Activated B cell treated with CpG ODN at 0.5 μM for 24 hours (primary cell): Measurements from ENCODE around the gene NOG. TPM values are rescaled to one million over a fixed set of nuclear protein-coding genes. Genes with fewer than 3 reads are reported as not detected.

Experiments
- ATAC-seq: fragments of 200-7000 bp; cut with Tn5 transposase; one replicate; pipeline ENCODE4 v1.10.0; 2021; ENCODE audit warnings: low read depth, mild to moderate bottlenecking, moderate library complexity
- CTCF ChIA-PET: fragments of 350-600 bp; sonication (Branson Sonifier 250); formaldehyde crosslinking; loops from one replicate; lab custom pipeline; 2021; ENCODE audit warnings: antibody characterized with exemption; lab: Charles Lee
- POLR2A ChIA-PET: fragments of 350-600 bp; sonication (Branson Sonifier 250); formaldehyde crosslinking; loops from one replicate; lab custom pipeline; 2021; ENCODE audit warnings: antibody characterized with exemption; lab: Charles Lee
- DNase-seq: peaks from one replicate; pipeline ENCODE4 v3.0.0; 2022
- H3K27ac Mint-ChIP-seq: one replicate; pipeline ENCODE4 v1.8.0; 2020; ENCODE audit warnings: mixed read lengths
- H3K27me3 Mint-ChIP-seq: one replicate; pipeline ENCODE4 v1.8.0; 2021; ENCODE audit warnings: mixed read lengths
- H3K36me3 Mint-ChIP-seq: one replicate; pipeline ENCODE4 v1.8.0; 2021; ENCODE audit warnings: low read depth, mixed read lengths
- H3K4me1 Mint-ChIP-seq: one replicate; pipeline ENCODE4 v1.8.0; 2021; ENCODE audit warnings: mixed read lengths
- H3K4me3 Mint-ChIP-seq: one replicate; pipeline ENCODE4 v1.8.0; 2020; ENCODE audit warnings: mild to moderate bottlenecking, mixed read lengths
- H3K9me3 Mint-ChIP-seq: one replicate; pipeline ENCODE4 v1.8.0; 2020; ENCODE audit warnings: mixed read lengths
- intact Hi-C: fragments of 100-400 bp; cut with micrococcal nuclease; formaldehyde crosslinking; loops from one replicate; pipeline ENCODE4 v1.15.1; 2024
- total RNA-seq: library from RNA; stranded (reverse); gene quantifications from 2 replicates; pipeline ENCODE4 v1.2.3, GENCODE V29; 2022
- TF ChIP-seq, protein P1 (sequence below): fragments of 200-600 bp; IDR thresholded peaks from one replicate; pipeline ENCODE4 v1.8.0; 2022; ENCODE audit warnings: antibody characterized with exemption, mild to moderate bottlenecking

Gene NOG
- total RNA-seq, 1 donor from 2014 or later: not detected

DNA sequence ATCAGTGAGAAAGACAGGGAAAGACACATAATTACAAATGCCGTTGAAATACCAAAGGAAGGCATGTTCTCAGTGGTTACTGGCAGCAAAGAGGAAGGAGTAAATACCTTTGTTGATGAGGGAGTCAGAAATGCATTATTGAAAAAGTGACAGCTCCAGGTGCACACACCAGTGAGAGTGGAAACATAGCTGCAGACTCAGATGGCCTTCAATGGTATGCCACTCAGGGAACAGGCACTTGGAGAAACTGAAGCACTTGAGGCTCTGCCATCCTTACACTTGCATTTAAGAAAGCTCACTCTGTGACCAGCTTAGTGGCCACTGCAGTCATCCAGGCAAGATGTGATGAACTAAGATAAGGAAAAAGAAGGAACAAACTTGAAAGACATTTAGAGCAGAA lies 29.9 kb downstream of the NOG start:
- CTCF ChIA-PET: interaction anchor here (1.2 kb wide), 1 partner anchor 92 kb away, joined by 3 read pairs; no protein-coding TSS in a partner anchor
- Mint-ChIP-seq H3K9me3 (no peaks in the 10 kb centered on the region), H3K4me3 (no peak overlapping the region), H3K4me1 (no peaks in the 10 kb centered on the region), H3K36me3 (no peaks in the 10 kb centered on the region), H3K27ac (no peak overlapping the region), H3K27me3 (peaks cover 6% of the 10 kb centered on the region)
- POLR2A ChIA-PET: no interaction called here
- DNase-seq: no peak
- intact Hi-C loops: no loop called here
- TF ChIP-seq, protein P1, sequence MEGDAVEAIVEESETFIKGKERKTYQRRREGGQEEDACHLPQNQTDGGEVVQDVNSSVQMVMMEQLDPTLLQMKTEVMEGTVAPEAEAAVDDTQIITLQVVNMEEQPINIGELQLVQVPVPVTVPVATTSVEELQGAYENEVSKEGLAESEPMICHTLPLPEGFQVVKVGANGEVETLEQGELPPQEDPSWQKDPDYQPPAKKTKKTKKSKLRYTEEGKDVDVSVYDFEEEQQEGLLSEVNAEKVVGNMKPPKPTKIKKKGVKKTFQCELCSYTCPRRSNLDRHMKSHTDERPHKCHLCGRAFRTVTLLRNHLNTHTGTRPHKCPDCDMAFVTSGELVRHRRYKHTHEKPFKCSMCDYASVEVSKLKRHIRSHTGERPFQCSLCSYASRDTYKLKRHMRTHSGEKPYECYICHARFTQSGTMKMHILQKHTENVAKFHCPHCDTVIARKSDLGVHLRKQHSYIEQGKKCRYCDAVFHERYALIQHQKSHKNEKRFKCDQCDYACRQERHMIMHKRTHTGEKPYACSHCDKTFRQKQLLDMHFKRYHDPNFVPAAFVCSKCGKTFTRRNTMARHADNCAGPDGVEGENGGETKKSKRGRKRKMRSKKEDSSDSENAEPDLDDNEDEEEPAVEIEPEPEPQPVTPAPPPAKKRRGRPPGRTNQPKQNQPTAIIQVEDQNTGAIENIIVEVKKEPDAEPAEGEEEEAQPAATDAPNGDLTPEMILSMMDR: no peak
- no peak for ATAC-seq

DNA sequence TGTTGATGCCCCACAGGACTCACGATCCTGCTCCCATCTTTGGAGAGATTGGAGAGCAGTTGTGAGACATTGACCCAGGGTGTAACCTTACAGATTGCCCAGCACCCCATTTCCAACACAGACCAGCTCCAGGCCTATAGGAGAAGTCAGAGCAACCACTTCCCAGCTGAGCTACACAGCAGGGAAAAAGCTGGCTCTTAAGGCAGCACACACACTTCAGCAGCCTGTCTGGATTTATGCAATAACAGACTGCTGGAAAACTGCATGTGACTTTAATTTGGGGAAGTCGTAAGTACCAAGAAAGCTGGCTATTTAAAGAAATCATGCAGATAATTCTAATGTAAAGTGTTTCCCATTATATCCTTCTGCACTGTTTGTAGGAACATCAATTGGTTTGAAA lies 30.8 kb downstream of the NOG start:
- intact Hi-C loops: no loop called here
- POLR2A ChIA-PET: no interaction called here
- CTCF ChIA-PET: interaction anchor here (1.2 kb wide), 1 partner anchor 92 kb away, joined by 3 read pairs; no protein-coding TSS in a partner anchor
- Mint-ChIP-seq H3K36me3 (no peaks in the 10 kb centered on the region), H3K4me3 (no peak overlapping the region), H3K4me1 (no peaks in the 10 kb centered on the region), H3K9me3 (no peaks in the 10 kb centered on the region), H3K27me3 (peaks cover 6% of the 10 kb centered on the region), H3K27ac (no peak overlapping the region)
- TF ChIP-seq, protein P1: no peak
- ATAC-seq (no peak), DNase-seq (no peak)

DNA sequence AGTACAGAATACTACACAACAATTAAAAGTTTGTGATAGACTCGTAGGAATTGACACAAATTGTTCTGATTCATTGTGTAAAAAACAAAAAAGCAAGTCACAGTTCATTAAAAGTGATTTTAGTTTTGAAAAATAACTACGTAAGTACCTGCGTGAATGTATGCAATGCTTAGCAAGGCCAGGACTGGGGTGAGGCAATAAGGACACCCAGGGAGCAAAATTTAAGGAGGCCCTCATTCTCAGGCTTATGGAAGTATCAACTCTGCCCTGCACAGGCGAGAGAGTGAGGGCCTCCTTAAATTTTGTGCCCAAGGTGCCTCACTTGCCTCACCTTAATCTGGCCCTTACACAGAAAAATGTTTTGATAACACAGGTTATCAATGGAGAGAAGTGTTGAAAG lies 31.4 kb downstream of the NOG start:
- Mint-ChIP-seq H3K4me3 (no peak overlapping the region), H3K4me1 (no peaks in the 10 kb centered on the region), H3K36me3 (no peaks in the 10 kb centered on the region), H3K9me3 (no peaks in the 10 kb centered on the region), H3K27me3 (peaks cover 6% of the 10 kb centered on the region), H3K27ac (no peak overlapping the region)
- DNase-seq: no peak
- TF ChIP-seq, protein P1: no peak
- no peak for ATAC-seq
- intact Hi-C loops: no loop called here
- ChIA-PET POLR2A (no interaction called here), CTCF (no interaction called here)

DNA sequence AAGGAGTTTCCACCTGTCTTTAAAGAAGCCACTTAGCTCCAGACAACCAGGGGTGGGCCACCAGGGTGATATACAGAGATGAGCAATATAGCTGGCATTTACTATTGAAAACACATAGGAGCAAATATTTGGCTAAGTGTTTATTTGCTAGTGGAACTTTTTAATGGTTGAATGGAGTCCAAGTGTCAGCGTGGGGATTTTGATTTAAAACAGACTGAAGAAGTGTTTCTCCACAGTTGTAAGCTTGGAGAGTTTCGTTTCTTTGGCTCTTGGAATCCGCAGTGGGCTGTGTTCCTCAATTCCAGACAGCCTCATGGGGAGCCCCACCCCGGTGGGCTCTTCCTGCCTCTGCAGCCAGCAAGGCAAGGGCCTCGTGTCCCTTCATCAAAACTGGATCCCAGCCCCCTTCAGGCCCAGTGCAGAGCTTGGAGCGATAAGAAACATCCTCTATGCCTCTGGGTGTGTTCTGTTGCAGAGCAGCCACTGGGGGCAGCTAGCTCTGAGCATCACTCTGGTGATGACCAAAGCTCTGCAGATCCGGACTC lies 36.1 kb downstream of the NOG start:
- POLR2A ChIA-PET: no interaction called here
- CTCF ChIA-PET: no interaction called here
- Mint-ChIP-seq H3K27me3 (peaks cover 7% of the 10 kb centered on the region), H3K4me1 (no peaks in the 10 kb centered on the region), H3K27ac (no peak overlapping the region), H3K36me3 (no peaks in the 10 kb centered on the region), H3K4me3 (no peak overlapping the region), H3K9me3 (no peaks in the 10 kb centered on the region)
- ATAC-seq (no peak), DNase-seq (no peak)
- TF ChIP-seq, protein P1: no peak
- intact Hi-C loops: no loop called here

DNA sequence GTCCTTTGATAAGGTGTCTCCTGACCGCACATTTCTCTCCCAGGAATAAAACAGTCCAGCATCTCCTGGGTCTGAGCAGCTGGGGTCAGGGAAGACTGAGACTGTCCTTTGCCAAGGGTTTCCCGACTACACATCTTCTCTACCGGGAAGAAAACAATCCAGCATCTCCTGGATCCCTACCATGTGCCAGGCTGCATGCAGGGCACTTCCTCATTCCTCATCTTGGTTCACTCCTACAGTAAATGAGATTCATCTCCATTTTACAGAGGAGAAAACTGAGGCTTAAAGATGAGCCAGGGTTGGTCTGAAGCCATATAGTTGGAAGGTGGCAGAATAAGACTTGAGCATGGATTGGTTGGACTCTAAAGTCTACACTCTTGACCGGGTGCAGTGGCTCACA lies 36.7 kb downstream of the NOG start:
- ATAC-seq (no peak), DNase-seq (no peak)
- Mint-ChIP-seq H3K9me3 (no peaks in the 10 kb centered on the region), H3K27ac (no peak overlapping the region), H3K36me3 (no peaks in the 10 kb centered on the region), H3K4me3 (no peak overlapping the region), H3K4me1 (no peaks in the 10 kb centered on the region), H3K27me3 (peaks cover 7% of the 10 kb centered on the region)
- intact Hi-C loops: no loop called here
- TF ChIP-seq, protein P1: no peak
- ChIA-PET POLR2A (no interaction called here), CTCF (no interaction called here)
